ENCODE results near the gene LRRK1.

Gene LRRK1

GRCh38 chr15:101054116-101054515 lies 135.0 kb downstream of the LRRK1 start:
- no peaks in the 10 kb centered on the region for H3K27me3 ChIP-seq (ENCODE audit: insufficient read depth, low read depth, severe bottlenecking)
- H3K27ac ChIP-seq = no peak overlapping the region
- DNase-seq = no peak
- H3K9me3 ChIP-seq (ENCODE audit: severe bottlenecking) = no peaks in the 10 kb centered on the region
- H3K36me3 ChIP-seq = no peaks in the 10 kb centered on the region
- no peak for TF ChIP-seq CTCF (IDR thresholded peaks at IDR 0.05; ENCODE audit: low read depth, low read length)
- H3K4me3 ChIP-seq (ENCODE audit: low read depth, low read length) = no peak overlapping the region

- no peaks in the 10 kb centered on the region for H3K9me3 ChIP-seq (ENCODE audit: severe bottlenecking)
- H3K4me3 ChIP-seq (ENCODE audit: low read depth, low read length) = no peak overlapping the region
- no peaks in the 10 kb centered on the region for H3K36me3 ChIP-seq
- no peaks in the 10 kb centered on the region for H3K27me3 ChIP-seq (ENCODE audit: insufficient read depth, low read depth, severe bottlenecking)
- no peak overlapping the region for H3K27ac ChIP-seq
- DNase-seq = no peak
- TF ChIP-seq CTCF (IDR thresholded peaks at IDR 0.05; ENCODE audit: low read depth, low read length) = no peak
Measured at GRCh38 chr15:101054991-101055390, 135.8 kb downstream of the LRRK1 start.

- DNase-seq = no peak
- no peaks in the 10 kb centered on the region for H3K36me3 ChIP-seq
- no peak for TF ChIP-seq CTCF (IDR thresholded peaks at IDR 0.05; ENCODE audit: low read depth, low read length)
Measured at GRCh38 chr15:101055411-101055810, 136.3 kb downstream of the LRRK1 start.

GRCh38 chr15:101056366-101057334 lies 137.5 kb downstream of the LRRK1 start:
- H3K4me3 ChIP-seq (ENCODE audit: low read depth, low read length) = no peak overlapping the region
- no peaks in the 10 kb centered on the region for H3K9me3 ChIP-seq (ENCODE audit: severe bottlenecking)
- H3K27me3 ChIP-seq (ENCODE audit: insufficient read depth, low read depth, severe bottlenecking) = no peaks in the 10 kb centered on the region
- H3K27ac ChIP-seq = no peak overlapping the region
- DNase-seq = no peak
- no peak for TF ChIP-seq CTCF (IDR thresholded peaks at IDR 0.05; ENCODE audit: low read depth, low read length)
- no peaks in the 10 kb centered on the region for H3K36me3 ChIP-seq

More at GRCh38 chr15:101055411-101055810, 136.3 kb downstream of the LRRK1 start:
- Histone ChIP-seq H3K27ac (no peak overlapping the region), H3K4me3 (ENCODE audit: low read depth, low read length) (no peak overlapping the region), H3K9me3 (ENCODE audit: severe bottlenecking) (no peaks in the 10 kb centered on the region), H3K27me3 (ENCODE audit: insufficient read depth, low read depth, severe bottlenecking) (no peaks in the 10 kb centered on the region)

- no peaks in the 10 kb centered on the region for H3K36me3 ChIP-seq
- H3K4me3 ChIP-seq (ENCODE audit: low read depth, low read length) = no peak overlapping the region
- no peak overlapping the region for H3K27ac ChIP-seq
- no peak for DNase-seq
- no peaks in the 10 kb centered on the region for H3K27me3 ChIP-seq (ENCODE audit: insufficient read depth, low read depth, severe bottlenecking)
- no peaks in the 10 kb centered on the region for H3K9me3 ChIP-seq (ENCODE audit: severe bottlenecking)
- no peak for TF ChIP-seq CTCF (IDR thresholded peaks at IDR 0.05; ENCODE audit: low read depth, low read length)
Measured at GRCh38 chr15:101057841-101058407, 138.8 kb downstream of the LRRK1 start.
